Measurements from ENCODE around the gene MYO16. TPM values are rescaled to one million over a fixed set of nuclear protein-coding genes. Genes with fewer than 3 reads are reported as not detected.
"Not testable (repeated sequence)": the region's sequence is repeated elsewhere in the genome, so short reads cannot be mapped to it uniquely, and the experiment has no call there.

Gene MYO16
- total and polyA plus RNA-seq, 2 experiments from 2014 or later = 0.02 to 0.15 TPM

DNA sequence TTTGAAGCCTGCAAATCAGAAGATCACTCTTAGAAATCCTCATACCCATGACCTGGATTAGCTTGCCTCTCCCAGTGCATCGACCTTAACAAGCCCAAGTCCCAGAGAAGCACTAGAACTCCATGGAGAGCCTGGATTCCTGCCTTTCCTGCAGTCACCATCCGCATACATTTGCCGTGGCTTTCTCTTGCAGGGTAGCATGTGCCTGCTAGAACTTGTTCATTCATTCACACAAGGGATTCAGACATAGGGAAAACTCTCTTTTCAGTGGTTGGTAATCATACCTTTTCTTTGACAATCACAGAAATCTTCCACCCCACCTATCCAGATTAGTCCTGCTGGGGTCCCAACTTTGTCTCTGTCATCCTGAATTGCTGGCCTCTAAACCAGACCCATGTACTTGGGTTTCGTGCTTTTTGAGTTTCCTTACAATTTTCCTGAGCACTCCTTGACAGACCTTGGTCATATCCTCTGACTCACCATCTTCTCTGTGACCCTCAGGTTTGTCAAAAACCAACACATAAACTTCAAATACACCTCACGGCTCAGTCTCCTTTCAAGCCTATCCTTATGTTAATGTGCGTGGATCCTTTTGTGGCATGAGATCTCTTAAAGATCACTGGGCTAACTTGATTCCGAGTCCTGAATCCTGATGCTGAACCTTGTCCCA, 355.0 kb downstream of the MYO16 start:
- Histone ChIP-seq H3K27ac (no peak overlapping the region), H3K9me3 (ENCODE audit: low read depth) (no peaks in the 10 kb centered on the region), H3K36me3 (no peaks in the 10 kb centered on the region), H3K4me1 (ENCODE audit: low read depth) (no peaks in the 10 kb centered on the region), H3K27me3 (no peaks in the 10 kb centered on the region), H3K4me3 (no peak overlapping the region)
- no peak for DNase-seq (ENCODE audit: low read depth in 1 of 2, low spot score in 1 of 2)
- TF ChIP-seq CTCF (IDR thresholded peaks at IDR 0.05; ENCODE audit: low read depth, low read length) = no peak

DNA sequence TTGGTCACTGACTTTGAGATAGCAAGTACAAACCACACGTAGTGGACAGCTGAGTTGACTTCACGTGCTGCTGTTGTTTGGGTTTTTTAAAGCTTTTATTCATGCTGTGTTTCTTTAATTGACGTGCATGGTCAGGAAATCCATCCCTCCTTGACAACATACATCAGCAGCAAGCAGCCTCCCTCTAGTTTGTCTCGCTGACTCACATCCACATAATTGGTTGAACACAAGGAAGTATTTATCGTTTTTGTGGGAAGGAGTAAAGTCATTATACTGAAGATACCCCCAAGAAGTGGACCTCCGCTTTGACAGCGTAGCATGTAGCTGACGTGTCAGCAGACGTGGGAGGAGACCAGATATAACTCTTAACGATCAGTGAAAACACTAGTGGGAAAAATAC, 355.8 kb downstream of the MYO16 start:
- no peaks in the 10 kb centered on the region for H3K9me3 ChIP-seq (ENCODE audit: low read depth)

DNA sequence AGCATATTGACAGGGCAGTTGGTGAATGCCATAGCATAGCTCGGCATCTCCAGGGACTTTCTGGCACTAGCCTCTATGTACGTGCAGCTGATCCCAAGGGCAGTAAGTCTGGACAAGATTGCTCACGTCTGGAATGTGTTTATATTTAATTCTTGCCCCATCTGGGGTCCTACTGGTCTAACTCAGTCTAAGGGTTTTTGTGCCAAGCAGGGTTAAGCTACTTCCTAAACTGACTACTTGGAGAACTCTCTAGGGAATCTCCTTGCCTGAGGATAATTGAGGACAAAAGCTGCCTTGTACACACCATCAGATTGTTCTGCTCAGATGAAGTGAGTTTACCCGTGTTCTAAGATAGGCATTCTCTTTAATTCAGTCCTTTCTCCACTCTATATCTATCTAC, 358.1 kb downstream of the MYO16 start:
- no peak for TF ChIP-seq CTCF (IDR thresholded peaks at IDR 0.05; ENCODE audit: low read depth, low read length)

More for the DNA sequence above, 355.8 kb downstream of the MYO16 start:
- Histone ChIP-seq H3K27ac (no peak overlapping the region), H3K36me3 (no peaks in the 10 kb centered on the region), H3K4me3 (no peak overlapping the region), H3K27me3 (no peaks in the 10 kb centered on the region), H3K4me1 (ENCODE audit: low read depth) (no peaks in the 10 kb centered on the region)
- peak in 1 of 2 donors; percentile 60 for DNase-seq (ENCODE audit: low read depth in 1 of 2, low spot score in 1 of 2)
- no peak for TF ChIP-seq CTCF (IDR thresholded peaks at IDR 0.05; ENCODE audit: low read depth, low read length)

GRCh38 chr13:108987944-108988343, 358.5 kb downstream of the MYO16 start:
- Histone ChIP-seq H3K9me3 (ENCODE audit: low read depth) (no peaks in the 10 kb centered on the region), H3K4me3 (no peak overlapping the region), H3K27me3 (no peaks in the 10 kb centered on the region), H3K4me1 (ENCODE audit: low read depth) (no peaks in the 10 kb centered on the region), H3K36me3 (no peaks in the 10 kb centered on the region), H3K27ac (no peak overlapping the region)
- DNase-seq (ENCODE audit: low read depth in 1 of 2, low spot score in 1 of 2) = no peak
- TF ChIP-seq CTCF (IDR thresholded peaks at IDR 0.05; ENCODE audit: low read depth, low read length) = no peak

More for the DNA sequence above, 358.1 kb downstream of the MYO16 start:
- H3K36me3 ChIP-seq = no peaks in the 10 kb centered on the region
- H3K4me1 ChIP-seq (ENCODE audit: low read depth) = no peaks in the 10 kb centered on the region
- H3K27ac ChIP-seq = no peak overlapping the region
- H3K4me3 ChIP-seq = no peak overlapping the region
- peak in 1 of 2 donors; percentile 21 for DNase-seq (ENCODE audit: low read depth in 1 of 2, low spot score in 1 of 2)
- no peaks in the 10 kb centered on the region for H3K9me3 ChIP-seq (ENCODE audit: low read depth)
- no peaks in the 10 kb centered on the region for H3K27me3 ChIP-seq

GRCh38 chr13:108991416-108991815, 362.0 kb downstream of the MYO16 start:
- H3K9me3 ChIP-seq (ENCODE audit: low read depth); H3K27me3 ChIP-seq; H3K4me3 ChIP-seq; H3K36me3 ChIP-seq; DNase-seq (ENCODE audit: low read depth in 1 of 2, low spot score in 1 of 2); H3K4me1 ChIP-seq (ENCODE audit: low read depth); H3K27ac ChIP-seq: not testable (repeated sequence)

- Histone ChIP-seq H3K36me3 (no peaks in the 10 kb centered on the region), H3K4me1 (ENCODE audit: low read depth) (no peaks in the 10 kb centered on the region), H3K4me3 (no peak overlapping the region), H3K27ac (no peak overlapping the region), H3K9me3 (ENCODE audit: low read depth) (no peaks in the 10 kb centered on the region), H3K27me3 (no peaks in the 10 kb centered on the region)
- no peak for TF ChIP-seq CTCF (IDR thresholded peaks at IDR 0.05; ENCODE audit: low read depth, low read length)
- DNase-seq (ENCODE audit: low read depth in 1 of 2, low spot score in 1 of 2) = peak in 1 of 2 donors; percentile 3
Observed at GRCh38 chr13:108993346-108993745, 363.9 kb downstream of the MYO16 start.
